Lung (tissue), 12 donors: Measurements from ENCODE around the gene PNMA1. TPM values are rescaled to one million over a fixed set of nuclear protein-coding genes. Genes with fewer than 3 reads are reported as not detected.
"Not testable (repeated sequence)": the region's sequence is repeated elsewhere in the genome, so short reads cannot be mapped to it uniquely, and the experiment has no call there.

Source experiments
- ATAC-seq: fragments of 200-7000 bp; cut with Tn5 transposase; one replicate; pipeline ENCODE4 v1.9.1; 2020; ENCODE audit warnings: moderate number of reproducible peaks; ENCODE audit not compliant: insufficient read depth, low FRiP score
- DNase-seq, 3 donors: peaks; one replicate each; pipeline ENCODE4 v3.0.0-alpha.2; 2013 to 2017
- H3K27ac ChIP-seq, 2 donors: one replicate each; pipeline ENCODE4 v1.5.1; 2013; ENCODE audit warnings: mild to moderate bottlenecking in 2 of 2, moderate library complexity in 2 of 2, control low read depth in 1 of 2, inconsistent platforms in 1 of 2, low read depth in 1 of 2, low read length in 1 of 2
- H3K27me3 ChIP-seq, 3 donors: one replicate each; pipeline ENCODE4 v1.5.1; 2013; ENCODE audit warnings: low read length in 2 of 3; ENCODE audit not compliant: control insufficient read depth in 3 of 3, insufficient read depth in 3 of 3
- H3K36me3 ChIP-seq, 4 donors: one replicate each; pipeline ENCODE4 v1.5.1; 2013; ENCODE audit warnings: low read length in 4 of 4, mild to moderate bottlenecking in 1 of 4, moderate library complexity in 1 of 4; ENCODE audit not compliant: control insufficient read depth in 4 of 4, insufficient read depth in 4 of 4
- H3K4me1 ChIP-seq, 5 donors: one replicate each; pipeline ENCODE4 v1.5.1; 2013; ENCODE audit warnings: low read length in 5 of 5, mild to moderate bottlenecking in 2 of 5, moderate library complexity in 1 of 5; ENCODE audit not compliant: control insufficient read depth in 5 of 5, insufficient read depth in 5 of 5
- H3K4me3 ChIP-seq: one replicate; pipeline ENCODE4 v1.5.1; 2013; ENCODE audit warnings: mild to moderate bottlenecking, control low read depth, moderate library complexity
- H3K9ac ChIP-seq, 2 donors: one replicate each; pipeline ENCODE4 v1.5.1; 2013; ENCODE audit warnings: low read length in 2 of 2, control low read depth in 1 of 2; ENCODE audit not compliant: insufficient read depth in 1 of 2
- H3K9me3 ChIP-seq, 4 donors: one replicate each; pipeline ENCODE4 v1.5.1; 2013; ENCODE audit warnings: low read length in 3 of 4, mild to moderate bottlenecking in 1 of 4, moderate library complexity in 1 of 4; ENCODE audit not compliant: control insufficient read depth in 4 of 4, insufficient read depth in 3 of 4
- WGBS, 2 donors: extraction: QIAGEN DNeasy Blood & Tissue Kit; methylation state at CpG; one replicate each; pipeline ENCODE4 v1.1.7; 2013; 5-methylcytosine and 5-hydroxymethylcytosine counted together
- polyA plus RNA-seq, 2 donors: library from polyadenylated mRNA; stranded (reverse); fragments of 200-250 nt; gene quantifications; one replicate each; pipeline ENCODE4 v1.2.1, GENCODE V29; 2013
- total RNA-seq, 2 donors: library from RNA; depleted of rRNA in 1 of 2; stranded (reverse); fragments of >200 nt in 1 of 2; gene quantifications; one replicate each; pipeline ENCODE4 v1.2.1, GENCODE V29; 2014 to 2021
- TF ChIP-seq, protein P1 (sequence below): IDR thresholded peaks from 2 replicates; pipeline ENCODE4 v1.5.1; 2012; ENCODE audit warnings: mild to moderate bottlenecking; ENCODE audit errors: control extremely low read depth, extremely low read depth
- donor health status: control.
- donor health status: control.
- donor health status: Bipolar disorder and iron deficiency.
- donor health status: healthy.
- donor health status: DM: yes; HTN: yes; CAD: no.

PNMA1 gene
- total and polyA plus RNA-seq, 4 donors = 11.0 to 34.1 (median 25.7) TPM

DNA sequence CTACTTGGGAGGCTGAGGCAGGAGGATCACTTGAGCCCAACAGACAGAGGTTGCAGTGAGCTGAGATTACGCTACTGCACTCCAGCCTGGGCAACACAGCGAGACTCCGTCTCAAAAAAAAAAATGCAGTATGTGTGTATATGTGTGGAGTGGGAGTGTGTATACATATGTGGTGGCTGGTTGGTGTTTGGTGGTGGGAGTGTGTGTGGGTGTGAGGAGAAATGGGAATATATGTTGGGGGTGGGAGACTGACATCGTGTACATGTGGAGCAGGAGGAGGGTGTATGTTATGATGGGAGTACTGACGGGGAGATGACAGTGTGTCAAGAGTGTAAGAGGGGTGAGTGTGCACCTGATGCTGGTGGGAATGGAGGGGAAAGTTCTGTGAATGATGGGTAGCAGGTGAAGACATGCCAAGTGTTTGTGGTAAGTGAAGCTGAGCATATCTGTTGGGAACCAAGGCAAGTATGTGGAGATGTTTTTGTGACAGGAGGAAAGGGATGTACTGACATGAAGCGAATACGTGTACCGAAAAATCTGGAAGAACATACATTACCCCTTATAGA is 4.2 kb downstream of the PNMA1 start:
- no peaks in the 10 kb centered on the region for H3K9me3 ChIP-seq
- peaks cover 0 to 14% (median 6%) of the 10 kb centered on the region in 5 donors for H3K4me1 ChIP-seq
- H3K27me3 ChIP-seq = no peaks in the 10 kb centered on the region
- 97% methylated on average over 8 of the region's 8 CpGs for WGBS, 2 donors
- TF ChIP-seq, protein P1, sequence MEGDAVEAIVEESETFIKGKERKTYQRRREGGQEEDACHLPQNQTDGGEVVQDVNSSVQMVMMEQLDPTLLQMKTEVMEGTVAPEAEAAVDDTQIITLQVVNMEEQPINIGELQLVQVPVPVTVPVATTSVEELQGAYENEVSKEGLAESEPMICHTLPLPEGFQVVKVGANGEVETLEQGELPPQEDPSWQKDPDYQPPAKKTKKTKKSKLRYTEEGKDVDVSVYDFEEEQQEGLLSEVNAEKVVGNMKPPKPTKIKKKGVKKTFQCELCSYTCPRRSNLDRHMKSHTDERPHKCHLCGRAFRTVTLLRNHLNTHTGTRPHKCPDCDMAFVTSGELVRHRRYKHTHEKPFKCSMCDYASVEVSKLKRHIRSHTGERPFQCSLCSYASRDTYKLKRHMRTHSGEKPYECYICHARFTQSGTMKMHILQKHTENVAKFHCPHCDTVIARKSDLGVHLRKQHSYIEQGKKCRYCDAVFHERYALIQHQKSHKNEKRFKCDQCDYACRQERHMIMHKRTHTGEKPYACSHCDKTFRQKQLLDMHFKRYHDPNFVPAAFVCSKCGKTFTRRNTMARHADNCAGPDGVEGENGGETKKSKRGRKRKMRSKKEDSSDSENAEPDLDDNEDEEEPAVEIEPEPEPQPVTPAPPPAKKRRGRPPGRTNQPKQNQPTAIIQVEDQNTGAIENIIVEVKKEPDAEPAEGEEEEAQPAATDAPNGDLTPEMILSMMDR = no peak
- no peak overlapping the region for H3K4me3 ChIP-seq
- H3K27ac ChIP-seq = no peak overlapping the region
- H3K9ac ChIP-seq = no peak overlapping the region
- no peaks in the 10 kb centered on the region for H3K36me3 ChIP-seq
- DNase-seq (no peak), ATAC-seq (no peak)

DNA sequence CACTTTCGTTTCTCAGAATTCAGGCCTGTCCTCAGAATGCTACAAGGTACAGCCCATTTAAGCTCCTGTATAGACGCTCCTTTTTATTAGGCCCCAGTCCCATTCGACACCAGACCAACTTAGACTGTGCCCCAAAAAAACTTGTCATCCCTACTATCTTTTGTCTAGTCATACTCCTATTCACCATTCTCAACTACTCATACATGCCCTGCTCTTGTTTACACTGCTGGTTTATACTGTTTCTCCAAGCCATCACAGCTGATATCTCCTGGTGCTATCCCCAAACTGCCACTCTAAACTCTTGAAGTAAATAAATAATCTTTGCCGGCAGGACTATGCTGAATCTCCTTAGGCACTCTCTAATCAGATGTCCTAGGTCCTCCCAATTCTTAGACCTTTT is 6.1 kb downstream of the PNMA1 start:
- not testable (repeated sequence) for H3K27me3 ChIP-seq, DNase-seq, ATAC-seq, H3K4me3 ChIP-seq, H3K4me1 ChIP-seq, H3K9ac ChIP-seq, H3K36me3 ChIP-seq, H3K9me3 ChIP-seq, H3K27ac ChIP-seq
- WGBS, 2 donors = 85 to 91% methylated on average over 1 to 4 of the region's 4 CpGs

DNA sequence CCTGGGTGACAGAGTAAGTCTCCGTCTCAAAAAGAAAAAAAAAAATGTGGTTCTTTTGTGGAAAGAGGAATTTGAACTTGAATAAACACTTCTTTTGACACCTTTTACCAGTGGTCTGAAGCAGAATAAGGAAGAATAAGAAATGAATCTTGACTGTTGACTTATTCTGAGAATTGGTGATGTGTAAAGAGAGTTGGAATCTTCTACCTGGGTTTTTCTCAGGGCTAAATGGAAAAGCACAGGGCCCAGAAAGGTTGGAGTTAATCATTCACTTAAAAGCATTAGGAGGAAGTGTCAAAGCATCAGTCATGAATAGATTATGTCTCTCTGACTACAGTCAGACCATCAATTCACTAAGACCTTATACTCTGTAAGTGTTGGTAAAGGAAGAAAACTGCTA is 13.9 kb downstream of the PNMA1 start:
- Histone ChIP-seq H3K4me3 (no peak overlapping the region), H3K9ac (no peak overlapping the region), H3K36me3 (peaks cover 0 to 8% (median under 1%) of the 10 kb centered on the region in 4 donors), H3K27me3 (no peaks in the 10 kb centered on the region), H3K9me3 (no peaks in the 10 kb centered on the region), H3K4me1 (no peaks in the 10 kb centered on the region), H3K27ac (no peak overlapping the region)
- WGBS, 2 donors = 60 to 71% methylated on average over 1 of the region's 1 CpG
- DNase-seq (no peak), ATAC-seq (no peak)
- TF ChIP-seq, protein P1 = no peak

DNA sequence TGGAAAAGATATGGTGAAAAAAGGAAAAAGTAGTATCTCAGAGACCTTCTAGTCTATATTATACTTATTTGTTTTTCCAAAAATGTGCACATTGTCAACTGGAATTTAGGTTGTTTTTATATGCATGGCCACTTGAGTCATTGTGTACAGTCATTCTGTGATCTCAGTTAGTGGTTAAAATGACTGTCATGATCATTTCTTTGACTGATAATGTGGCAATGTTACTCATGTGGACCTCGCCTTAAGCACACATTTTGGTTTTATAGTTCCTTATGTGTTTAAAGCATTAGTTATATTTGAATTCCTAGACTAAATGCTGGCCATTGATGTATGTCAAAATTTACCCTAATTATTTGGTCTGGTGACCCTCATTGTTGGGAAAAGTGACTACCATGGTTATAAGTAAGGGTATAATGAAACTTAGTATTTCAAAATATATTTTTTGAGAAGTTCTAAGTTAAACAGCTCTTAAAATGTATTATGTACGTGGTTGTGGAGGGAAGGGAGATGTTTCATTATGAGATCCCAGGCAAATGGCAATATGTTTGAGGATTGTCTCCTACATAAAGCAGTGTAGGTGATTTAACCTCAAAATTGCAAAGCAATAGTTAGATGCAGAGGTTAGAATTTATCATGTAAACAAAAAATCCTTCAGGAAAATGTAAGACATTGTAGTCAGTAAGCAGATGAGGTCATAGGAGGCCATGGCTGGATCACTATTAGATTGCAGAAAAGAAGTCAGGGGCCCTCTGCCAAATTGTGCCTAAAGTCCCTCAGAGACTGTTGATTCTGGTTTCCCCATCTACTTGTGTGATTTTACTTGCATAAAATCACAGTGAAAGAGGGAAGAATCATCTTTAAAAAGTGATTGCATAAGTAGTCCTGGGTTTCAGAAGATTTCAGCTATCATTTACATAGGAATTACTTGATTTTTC is 17.5 kb downstream of the PNMA1 start:
- no peak for DNase-seq
- H3K9ac ChIP-seq = no peak overlapping the region

More for the DNA sequence above, 17.5 kb downstream of the PNMA1 start:
- H3K27ac ChIP-seq = no peak overlapping the region
- H3K9me3 ChIP-seq = no peaks in the 10 kb centered on the region
- no peak for ATAC-seq
- H3K4me1 ChIP-seq = no peaks in the 10 kb centered on the region
- TF ChIP-seq, protein P1 = no peak
- H3K27me3 ChIP-seq = no peaks in the 10 kb centered on the region
- WGBS, 2 donors = 77 to 79% methylated on average over 2 of the region's 2 CpGs
- H3K4me3 ChIP-seq = no peak overlapping the region
- peaks cover 0 to 11% (median 3%) of the 10 kb centered on the region in 4 donors for H3K36me3 ChIP-seq
